Liver (tissue), 9 donors: ENCODE results near the gene SMIM26. TPM values are rescaled to one million over a fixed set of nuclear protein-coding genes. Genes with fewer than 3 reads are reported as not detected.

Experiments
- DNase-seq: peaks from one replicate; pipeline ENCODE4 v3.0.0-alpha.2; 2017; ENCODE audit warnings: low spot score
- H3K27ac ChIP-seq, 2 donors: one replicate each; pipeline ENCODE4 v1.7.0; 2013; ENCODE audit warnings: inconsistent platforms in 2 of 2, low read length in 2 of 2, control low read depth in 1 of 2, low read depth in 1 of 2, mild to moderate bottlenecking in 1 of 2
- H3K27me3 ChIP-seq, 4 donors: one replicate each; pipeline versions ENCODE4 v1.6.1 to v1.7.0; 2013; ENCODE audit warnings: low read length in 3 of 4, inconsistent platforms in 1 of 4, mild to moderate bottlenecking in 1 of 4, moderate library complexity in 1 of 4; ENCODE audit not compliant: control insufficient read depth in 4 of 4, insufficient read depth in 4 of 4
- H3K36me3 ChIP-seq, 4 donors: one replicate each; pipeline versions ENCODE4 v1.6.1 to v1.7.0; 2013; ENCODE audit warnings: low read length in 3 of 4, mild to moderate bottlenecking in 3 of 4, low read depth in 1 of 4, moderate library complexity in 1 of 4; ENCODE audit not compliant: control insufficient read depth in 4 of 4, insufficient read depth in 3 of 4
- H3K4me1 ChIP-seq, 4 donors: one replicate each; pipeline versions ENCODE4 v1.6.1 to v1.7.0; 2013; ENCODE audit warnings: low read length in 3 of 4, mild to moderate bottlenecking in 3 of 4, moderate library complexity in 1 of 4; ENCODE audit not compliant: control insufficient read depth in 4 of 4, insufficient read depth in 4 of 4
- H3K4me3 ChIP-seq, 3 donors: one replicate each; pipeline versions ENCODE4 v1.6.1 to v1.7.0; 2013; ENCODE audit warnings: low read length in 3 of 3, control low read depth in 1 of 3, low read depth in 1 of 3, mild to moderate bottlenecking in 1 of 3
- H3K9ac ChIP-seq, 2 donors: one replicate each; pipeline ENCODE4 v1.7.0; 2013; ENCODE audit warnings: low read length in 2 of 2, mild to moderate bottlenecking in 2 of 2, moderate library complexity in 2 of 2, control low read depth in 1 of 2, low read depth in 1 of 2
- H3K9me3 ChIP-seq, 4 donors: one replicate each; pipeline versions ENCODE4 v1.6.1 to v1.7.0; 2013; ENCODE audit warnings: low read length in 3 of 4; ENCODE audit not compliant: control insufficient read depth in 4 of 4
- EGR1 ChIP-seq, 2 donors: IDR thresholded peaks; 2 replicates each; pipeline ENCODE4 v1.6.1; 2016 to 2018; ENCODE audit warnings: antibody characterized with exemption in 2 of 2, low read depth in 2 of 2
- FOXA1 ChIP-seq: IDR thresholded peaks from 2 replicates; pipeline ENCODE4 v1.6.1; 2016; ENCODE audit warnings: antibody characterized with exemption
- FOXA2 ChIP-seq: IDR thresholded peaks from 2 replicates; pipeline ENCODE4 v1.6.1; 2016; ENCODE audit warnings: antibody characterized with exemption
- GABPA ChIP-seq, 2 donors: IDR thresholded peaks in 1 of 2; conservative IDR thresholded peaks in 1 of 2; 2 replicates each; pipeline ENCODE4 v1.6.1; 2016; ENCODE audit warnings: antibody characterized with exemption in 2 of 2, mild to moderate bottlenecking in 1 of 2, moderate library complexity in 1 of 2
- HNF4A ChIP-seq, 2 donors: conservative IDR thresholded peaks; 2 replicates each; pipeline ENCODE4 v1.6.1; 2016; ENCODE audit warnings: antibody characterized with exemption in 2 of 2, mild to moderate bottlenecking in 2 of 2
- HNF4G ChIP-seq: IDR thresholded peaks from 2 replicates; pipeline ENCODE4 v1.6.1; 2016; ENCODE audit warnings: antibody characterized with exemption
- JUND ChIP-seq, 2 donors: IDR thresholded peaks; 2 replicates each; pipeline ENCODE4 v1.6.1; 2016; ENCODE audit warnings: antibody characterized with exemption in 2 of 2
- NR2F2 ChIP-seq: IDR thresholded peaks from 2 replicates; pipeline ENCODE4 v1.6.1; 2016; ENCODE audit warnings: antibody characterized with exemption
- RAD21 ChIP-seq, 2 donors: IDR thresholded peaks; 2 replicates each; pipeline ENCODE4 v1.6.1; 2016; ENCODE audit warnings: antibody characterized with exemption in 2 of 2, mild to moderate bottlenecking in 2 of 2
- RXRA ChIP-seq, 2 donors: IDR thresholded peaks; 2 replicates each; pipeline ENCODE4 v1.6.1; 2017 to 2018; ENCODE audit warnings: antibody characterized with exemption in 2 of 2, mild to moderate bottlenecking in 1 of 2
- SP1 ChIP-seq: IDR thresholded peaks from 2 replicates; pipeline ENCODE4 v1.6.1; 2018; ENCODE audit warnings: antibody characterized with exemption, mild to moderate bottlenecking
- TAF1 ChIP-seq: conservative IDR thresholded peaks from 2 replicates; pipeline ENCODE4 v1.6.1; 2016; ENCODE audit warnings: antibody characterized with exemption, mild to moderate bottlenecking
- YY1 ChIP-seq: IDR thresholded peaks from 2 replicates; pipeline ENCODE4 v1.6.1; 2016; ENCODE audit warnings: antibody characterized with exemption, mild to moderate bottlenecking
- WGBS: extraction: QIAGEN DNeasy Blood & Tissue Kit; methylation state at CpG from one replicate; pipeline ENCODE4 v1.1.7; 2013; 5-methylcytosine and 5-hydroxymethylcytosine counted together
- polyA plus RNA-seq, 2 donors: library from polyadenylated mRNA; stranded (reverse) in 1 of 2; unstranded in 1 of 2; fragments of 200-250 nt in 1 of 2; fragments of >200 nt in 1 of 2; fragmentation: Nextera tagmentation in 1 of 2; extraction: Ambion mirVana in 1 of 2; gene quantifications; one replicate each; pipeline versions ENCODE4 v1.2.1 to v1.2.3, GENCODE V29; 2013 to 2015
- total RNA-seq, 2 donors: library from RNA; depleted of rRNA; stranded (reverse); fragments of >200 nt; gene quantifications; one replicate each; pipeline ENCODE4 v1.2.3, GENCODE V29; 2014
- TF ChIP-seq, protein P1 (sequence below): IDR thresholded peaks from 2 replicates; pipeline ENCODE4 v1.6.1; 2016; ENCODE audit warnings: antibody characterized with exemption
- TF ChIP-seq, protein P2 (sequence below): IDR thresholded peaks from 2 replicates; pipeline ENCODE4 v1.6.1; 2016; ENCODE audit warnings: antibody characterized with exemption
- TF ChIP-seq, protein P3 (sequence below): IDR thresholded peaks from 2 replicates; pipeline ENCODE4 v1.6.1; 2016; ENCODE audit warnings: antibody characterized with exemption
- TF ChIP-seq, protein P4 (sequence below): IDR thresholded peaks from 2 replicates; pipeline ENCODE4 v1.6.1; 2016; ENCODE audit warnings: antibody characterized with exemption, mild to moderate bottlenecking
- TF ChIP-seq, protein P5 (sequence below): fragments of 150-350 bp; IDR thresholded peaks from 2 replicates; pipeline ENCODE4 v1.5.1; 2017; ENCODE audit warnings: improper control_type of control experiment, low read depth, low read length; ENCODE audit not compliant: missing input control
- donor health status: healthy.
- donor health status: healthy.
- donor health status: healthy.
- donor health status: healthy.
- donor health status: healthy.

Gene SMIM26
- total and polyA plus RNA-seq, 4 donors = 37.4 to 142 (median 54.5) TPM

DNA sequence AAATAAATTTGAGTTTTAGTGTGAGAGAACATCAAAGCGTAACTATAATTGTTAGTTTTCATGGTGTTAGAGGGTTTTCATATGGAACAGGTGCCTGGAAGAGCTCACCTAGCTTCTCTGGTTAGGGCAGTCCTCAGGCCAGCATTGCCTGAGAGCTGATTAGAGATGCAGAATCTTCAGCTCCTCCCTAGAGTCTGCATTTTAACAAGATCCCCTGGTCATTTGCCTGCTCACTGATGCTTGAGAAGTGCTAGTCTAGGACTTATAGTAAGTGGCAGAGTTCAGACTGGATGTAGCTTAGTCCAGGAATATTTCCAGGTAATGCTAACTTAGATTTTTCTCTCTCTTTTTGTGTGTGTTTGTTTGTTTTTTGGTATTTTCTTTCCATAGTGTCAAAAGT, 21.7 kb upstream of the SMIM26 start:
- no peaks in the 10 kb centered on the region for H3K27me3 ChIP-seq
- H3K9me3 ChIP-seq = no peaks in the 10 kb centered on the region
- H3K9ac ChIP-seq = peak overlapping the region in 1 of 2 donors; percentile 24
- TF ChIP-seq HNF4G (no peak), FOXA2 (no peak)
- TF ChIP-seq, protein P1, sequence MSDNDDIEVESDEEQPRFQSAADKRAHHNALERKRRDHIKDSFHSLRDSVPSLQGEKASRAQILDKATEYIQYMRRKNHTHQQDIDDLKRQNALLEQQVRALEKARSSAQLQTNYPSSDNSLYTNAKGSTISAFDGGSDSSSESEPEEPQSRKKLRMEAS = no peak
- no peak for DNase-seq
- WGBS = 100% methylated on average over 1 of the region's 1 CpG
- no peak overlapping the region for H3K4me3 ChIP-seq
- H3K36me3 ChIP-seq = peaks cover 9 to 54% (median 40%) of the 10 kb centered on the region in 4 donors
- peaks cover 5 to 19% (median 12%) of the 10 kb centered on the region in 4 donors for H3K4me1 ChIP-seq
- H3K27ac ChIP-seq = no peak overlapping the region

DNA sequence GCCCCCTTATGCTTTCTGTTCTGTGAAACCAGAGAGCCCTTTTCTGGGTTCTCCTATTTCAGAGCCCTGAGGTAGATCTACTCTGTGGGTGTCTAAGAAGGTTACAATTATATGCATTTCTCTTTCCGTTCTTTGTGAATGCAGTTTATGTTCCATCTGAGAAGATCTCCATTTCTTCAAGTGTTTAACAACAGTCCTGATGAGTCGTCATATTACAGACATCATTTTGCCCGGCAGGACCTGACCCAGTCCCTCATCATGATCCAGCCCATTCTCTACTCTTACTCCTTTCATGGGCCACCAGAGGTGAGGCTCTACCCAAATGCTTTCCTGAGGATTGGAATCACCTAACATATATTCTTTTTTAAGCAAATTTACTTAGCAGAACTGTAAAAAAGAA, 18.8 kb upstream of the SMIM26 start:
- H3K27me3 ChIP-seq = no peaks in the 10 kb centered on the region
- peaks cover 5 to 66% (median 51%) of the 10 kb centered on the region in 4 donors for H3K36me3 ChIP-seq
- WGBS = 97% methylated on average over 3 of the region's 3 CpGs
- TF ChIP-seq NR2F2 (no peak), FOXA2 (no peak), RAD21 (IDR thresholded peaks at IDR 0.05) (no peak), JUND (IDR thresholded peaks at IDR 0.05) (no peak), HNF4G (no peak), SP1 (no peak), FOXA1 (no peak), GABPA (IDR thresholded peaks at IDR 0.05 in 1 of 2, conservative IDR thresholded peaks at IDR 0.05 in 1 of 2) (no peak), TAF1 (no peak), YY1 (no peak), HNF4A (conservative IDR thresholded peaks at IDR 0.05) (no peak), RXRA (IDR thresholded peaks at IDR 0.05) (no peak), EGR1 (IDR thresholded peaks at IDR 0.05; ENCODE audit: low read depth in 2 of 2) (no peak)
- TF ChIP-seq, protein P2, sequence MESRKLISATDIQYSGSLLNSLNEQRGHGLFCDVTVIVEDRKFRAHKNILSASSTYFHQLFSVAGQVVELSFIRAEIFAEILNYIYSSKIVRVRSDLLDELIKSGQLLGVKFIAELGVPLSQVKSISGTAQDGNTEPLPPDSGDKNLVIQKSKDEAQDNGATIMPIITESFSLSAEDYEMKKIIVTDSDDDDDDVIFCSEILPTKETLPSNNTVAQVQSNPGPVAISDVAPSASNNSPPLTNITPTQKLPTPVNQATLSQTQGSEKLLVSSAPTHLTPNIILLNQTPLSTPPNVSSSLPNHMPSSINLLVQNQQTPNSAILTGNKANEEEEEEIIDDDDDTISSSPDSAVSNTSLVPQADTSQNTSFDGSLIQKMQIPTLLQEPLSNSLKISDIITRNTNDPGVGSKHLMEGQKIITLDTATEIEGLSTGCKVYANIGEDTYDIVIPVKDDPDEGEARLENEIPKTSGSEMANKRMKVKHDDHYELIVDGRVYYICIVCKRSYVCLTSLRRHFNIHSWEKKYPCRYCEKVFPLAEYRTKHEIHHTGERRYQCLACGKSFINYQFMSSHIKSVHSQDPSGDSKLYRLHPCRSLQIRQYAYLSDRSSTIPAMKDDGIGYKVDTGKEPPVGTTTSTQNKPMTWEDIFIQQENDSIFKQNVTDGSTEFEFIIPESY = no peak
- TF ChIP-seq, protein P3, sequence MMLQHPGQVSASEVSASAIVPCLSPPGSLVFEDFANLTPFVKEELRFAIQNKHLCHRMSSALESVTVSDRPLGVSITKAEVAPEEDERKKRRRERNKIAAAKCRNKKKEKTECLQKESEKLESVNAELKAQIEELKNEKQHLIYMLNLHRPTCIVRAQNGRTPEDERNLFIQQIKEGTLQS = no peak
- TF ChIP-seq, protein P1 = no peak
- TF ChIP-seq, protein P4, sequence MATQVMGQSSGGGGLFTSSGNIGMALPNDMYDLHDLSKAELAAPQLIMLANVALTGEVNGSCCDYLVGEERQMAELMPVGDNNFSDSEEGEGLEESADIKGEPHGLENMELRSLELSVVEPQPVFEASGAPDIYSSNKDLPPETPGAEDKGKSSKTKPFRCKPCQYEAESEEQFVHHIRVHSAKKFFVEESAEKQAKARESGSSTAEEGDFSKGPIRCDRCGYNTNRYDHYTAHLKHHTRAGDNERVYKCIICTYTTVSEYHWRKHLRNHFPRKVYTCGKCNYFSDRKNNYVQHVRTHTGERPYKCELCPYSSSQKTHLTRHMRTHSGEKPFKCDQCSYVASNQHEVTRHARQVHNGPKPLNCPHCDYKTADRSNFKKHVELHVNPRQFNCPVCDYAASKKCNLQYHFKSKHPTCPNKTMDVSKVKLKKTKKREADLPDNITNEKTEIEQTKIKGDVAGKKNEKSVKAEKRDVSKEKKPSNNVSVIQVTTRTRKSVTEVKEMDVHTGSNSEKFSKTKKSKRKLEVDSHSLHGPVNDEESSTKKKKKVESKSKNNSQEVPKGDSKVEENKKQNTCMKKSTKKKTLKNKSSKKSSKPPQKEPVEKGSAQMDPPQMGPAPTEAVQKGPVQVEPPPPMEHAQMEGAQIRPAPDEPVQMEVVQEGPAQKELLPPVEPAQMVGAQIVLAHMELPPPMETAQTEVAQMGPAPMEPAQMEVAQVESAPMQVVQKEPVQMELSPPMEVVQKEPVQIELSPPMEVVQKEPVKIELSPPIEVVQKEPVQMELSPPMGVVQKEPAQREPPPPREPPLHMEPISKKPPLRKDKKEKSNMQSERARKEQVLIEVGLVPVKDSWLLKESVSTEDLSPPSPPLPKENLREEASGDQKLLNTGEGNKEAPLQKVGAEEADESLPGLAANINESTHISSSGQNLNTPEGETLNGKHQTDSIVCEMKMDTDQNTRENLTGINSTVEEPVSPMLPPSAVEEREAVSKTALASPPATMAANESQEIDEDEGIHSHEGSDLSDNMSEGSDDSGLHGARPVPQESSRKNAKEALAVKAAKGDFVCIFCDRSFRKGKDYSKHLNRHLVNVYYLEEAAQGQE = no peak
- TF ChIP-seq, protein P5, sequence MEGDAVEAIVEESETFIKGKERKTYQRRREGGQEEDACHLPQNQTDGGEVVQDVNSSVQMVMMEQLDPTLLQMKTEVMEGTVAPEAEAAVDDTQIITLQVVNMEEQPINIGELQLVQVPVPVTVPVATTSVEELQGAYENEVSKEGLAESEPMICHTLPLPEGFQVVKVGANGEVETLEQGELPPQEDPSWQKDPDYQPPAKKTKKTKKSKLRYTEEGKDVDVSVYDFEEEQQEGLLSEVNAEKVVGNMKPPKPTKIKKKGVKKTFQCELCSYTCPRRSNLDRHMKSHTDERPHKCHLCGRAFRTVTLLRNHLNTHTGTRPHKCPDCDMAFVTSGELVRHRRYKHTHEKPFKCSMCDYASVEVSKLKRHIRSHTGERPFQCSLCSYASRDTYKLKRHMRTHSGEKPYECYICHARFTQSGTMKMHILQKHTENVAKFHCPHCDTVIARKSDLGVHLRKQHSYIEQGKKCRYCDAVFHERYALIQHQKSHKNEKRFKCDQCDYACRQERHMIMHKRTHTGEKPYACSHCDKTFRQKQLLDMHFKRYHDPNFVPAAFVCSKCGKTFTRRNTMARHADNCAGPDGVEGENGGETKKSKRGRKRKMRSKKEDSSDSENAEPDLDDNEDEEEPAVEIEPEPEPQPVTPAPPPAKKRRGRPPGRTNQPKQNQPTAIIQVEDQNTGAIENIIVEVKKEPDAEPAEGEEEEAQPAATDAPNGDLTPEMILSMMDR = no peak
- H3K9me3 ChIP-seq = no peaks in the 10 kb centered on the region
- H3K27ac ChIP-seq = no peak overlapping the region
- H3K4me3 ChIP-seq = no peak overlapping the region
- H3K9ac ChIP-seq = no peak overlapping the region
- peaks cover 3 to 13% (median 8%) of the 10 kb centered on the region in 4 donors for H3K4me1 ChIP-seq
- DNase-seq = no peak
